ENCODE results near the gene BRSK2. TPM values are rescaled to one million over a fixed set of nuclear protein-coding genes. Genes with fewer than 3 reads are reported as not detected.
A peak's percentile ranks its signal among the peaks of the same experiment; 100 is the strongest.
"Not testable (repeated sequence)": the region's sequence is repeated elsewhere in the genome, so short reads cannot be mapped to it uniquely, and the experiment has no call there.

The BRSK2 gene
- total RNA-seq, 1 donor from 2014 or later: 49.2 TPM

GRCh38 chr11:1422981-1423380 is 33.2 kb downstream of the BRSK2 start:
- Mint-ChIP-seq H3K36me3 (ENCODE audit: insufficient read depth) (peaks cover 7% of the 10 kb centered on the region), H3K4me1 (ENCODE audit: low read depth) (no peaks in the 10 kb centered on the region), H3K27ac (no peak overlapping the region), H3K27me3 (no peaks in the 10 kb centered on the region), H3K4me3 (ENCODE audit: low read depth) (no peak overlapping the region), H3K9me3 (ENCODE audit: low read depth) (no peaks in the 10 kb centered on the region)
- DNase-seq (ENCODE audit: low spot score, unreplicated experiment): no peak
- TF ChIP-seq CTCF (IDR thresholded peaks at IDR 0.05; ENCODE audit: unreplicated experiment): no peak

- not testable (repeated sequence) for H3K27ac Mint-ChIP-seq
These were observed 33.7 kb downstream of the BRSK2 start for GRCh38 chr11:1423406-1423805.

GRCh38 chr11:1425006-1425405 is 35.3 kb downstream of the BRSK2 start:
- TF ChIP-seq CTCF (IDR thresholded peaks at IDR 0.05; ENCODE audit: unreplicated experiment): no peak
- Mint-ChIP-seq H3K4me1 (ENCODE audit: low read depth) (no peaks in the 10 kb centered on the region), H3K27me3 (no peaks in the 10 kb centered on the region), H3K9me3 (ENCODE audit: low read depth) (no peaks in the 10 kb centered on the region), H3K36me3 (ENCODE audit: insufficient read depth) (no peaks in the 10 kb centered on the region), H3K4me3 (ENCODE audit: low read depth) (no peak overlapping the region), H3K27ac (no peak overlapping the region)
- no peak for DNase-seq (ENCODE audit: low spot score, unreplicated experiment)

More at GRCh38 chr11:1423406-1423805, 33.7 kb downstream of the BRSK2 start:
- DNase-seq (ENCODE audit: low spot score, unreplicated experiment); H3K4me1 Mint-ChIP-seq (ENCODE audit: low read depth); H3K9me3 Mint-ChIP-seq (ENCODE audit: low read depth); H3K36me3 Mint-ChIP-seq (ENCODE audit: insufficient read depth); H3K27me3 Mint-ChIP-seq; H3K4me3 Mint-ChIP-seq (ENCODE audit: low read depth): not testable (repeated sequence)

- H3K27ac Mint-ChIP-seq: no peak overlapping the region
These were observed 35.7 kb downstream of the BRSK2 start for GRCh38 chr11:1425439-1425838.

GRCh38 chr11:1428762-1429316 is 39.1 kb downstream of the BRSK2 start:
- Mint-ChIP-seq H3K27ac (peak overlapping the region; percentile 62), H3K36me3 (ENCODE audit: insufficient read depth) (no peaks in the 10 kb centered on the region), H3K4me1 (ENCODE audit: low read depth) (peaks cover under 1% of the 10 kb centered on the region), H3K4me3 (ENCODE audit: low read depth) (no peak overlapping the region), H3K27me3 (no peaks in the 10 kb centered on the region), H3K9me3 (ENCODE audit: low read depth) (no peaks in the 10 kb centered on the region)
- DNase-seq (ENCODE audit: low spot score, unreplicated experiment): no peak
- no peak for TF ChIP-seq CTCF (IDR thresholded peaks at IDR 0.05; ENCODE audit: unreplicated experiment)

More at GRCh38 chr11:1425439-1425838, 35.7 kb downstream of the BRSK2 start:
- DNase-seq (ENCODE audit: low spot score, unreplicated experiment): no peak
- H3K4me3 Mint-ChIP-seq (ENCODE audit: low read depth): no peak overlapping the region
- no peaks in the 10 kb centered on the region for H3K27me3 Mint-ChIP-seq
- no peaks in the 10 kb centered on the region for H3K36me3 Mint-ChIP-seq (ENCODE audit: insufficient read depth)
- H3K4me1 Mint-ChIP-seq (ENCODE audit: low read depth): no peaks in the 10 kb centered on the region
- no peaks in the 10 kb centered on the region for H3K9me3 Mint-ChIP-seq (ENCODE audit: low read depth)
- no peak for TF ChIP-seq CTCF (IDR thresholded peaks at IDR 0.05; ENCODE audit: unreplicated experiment)

GRCh38 chr11:1433568-1433967 is 43.8 kb downstream of the BRSK2 start:
- no peak overlapping the region for H3K27ac Mint-ChIP-seq
- no peak overlapping the region for H3K4me3 Mint-ChIP-seq (ENCODE audit: low read depth)
- H3K4me1 Mint-ChIP-seq (ENCODE audit: low read depth): peaks cover 1% of the 10 kb centered on the region
- H3K27me3 Mint-ChIP-seq: no peaks in the 10 kb centered on the region
- H3K36me3 Mint-ChIP-seq (ENCODE audit: insufficient read depth): no peaks in the 10 kb centered on the region
- DNase-seq (ENCODE audit: low spot score, unreplicated experiment): no peak
- H3K9me3 Mint-ChIP-seq (ENCODE audit: low read depth): no peaks in the 10 kb centered on the region
- no peak for TF ChIP-seq CTCF (IDR thresholded peaks at IDR 0.05; ENCODE audit: unreplicated experiment)

Measured in progenitor cell of endocrine pancreas (in vitro differentiated cells).